HAP-1 (cell line): ENCODE results near the gene PRKCE.
A peak's percentile ranks its signal among the peaks of the same experiment; 100 is the strongest.

Experiments
- DNase-seq, 2 experiments: peaks; one replicate each; pipeline ENCODE4 v3.0.0-alpha.2; 2016 to 2020; ENCODE audit warnings: low spot score in 2 of 2
- H3K27me3 ChIP-seq: fragments of 250-450 bp; sonication (Bioruptor Pico); 2 replicates; pipeline ENCODE4 v1.5.1; 2020; ENCODE audit warnings: low read depth, mild to moderate bottlenecking, moderate library complexity
- H3K36me3 ChIP-seq: fragments of 250-450 bp; sonication (Bioruptor Pico); replicated peaks from 2 replicates; pipeline ENCODE4 v1.5.1; 2020; ENCODE audit warnings: mild to moderate bottlenecking
- H3K4me1 ChIP-seq: fragments of 250-450 bp; sonication (Bioruptor Pico); 2 replicates; pipeline ENCODE4 v1.5.1; 2020; ENCODE audit warnings: mild to moderate bottlenecking
- H3K4me3 ChIP-seq: fragments of 250-450 bp; sonication (Bioruptor Pico); 2 replicates; pipeline ENCODE4 v1.5.1; 2020; ENCODE audit warnings: mild to moderate bottlenecking, moderate library complexity
- H3K9me3 ChIP-seq: fragments of 250-450 bp; sonication (Bioruptor Pico); 2 replicates; pipeline ENCODE4 v1.5.1; 2020; ENCODE audit warnings: mild to moderate bottlenecking, moderate library complexity
- in situ Hi-C: fragments of 300-500 bp; cut with MboI; formaldehyde crosslinking; loops from 3 replicates; pipeline ENCODE4 v1.14.3; 2020; ENCODE audit warnings: low sequenced_read_pairs, inconsistent platforms, mixed read lengths

Gene PRKCE

GRCh38 chr2:45651415-45652089 lies at the start of gene PRKCE:
Gene PRKCE (plus strand): TSS chr2:45651675.
- in situ Hi-C loops, result no loop called here
- peak; percentile 21 to 65 for DNase-seq
- H3K4me1 ChIP-seq, result peaks cover 12% of the 10 kb centered on the region
- peak within 1 kb of the TSS; percentile 59 for H3K4me3 ChIP-seq
- H3K36me3 ChIP-seq, result no peaks in the 10 kb centered on the region
- H3K27me3 ChIP-seq, result no peaks in the 10 kb centered on the region
- H3K9me3 ChIP-seq, result no peaks in the 10 kb centered on the region

- H3K27me3 ChIP-seq, result no peaks in the 10 kb centered on the region
- peaks cover 41% of the 10 kb centered on the region for H3K36me3 ChIP-seq
- DNase-seq, result no peak
- H3K9me3 ChIP-seq, result no peaks in the 10 kb centered on the region
- H3K4me3 ChIP-seq, result no peak overlapping the region
- in situ Hi-C loops, result no loop called here
- H3K4me1 ChIP-seq, result peaks cover 5% of the 10 kb centered on the region
These were observed 48.9 kb upstream of the PRKCE start for GRCh38 chr2:45602624-45603023.

- no peak for DNase-seq
These were observed 46.4 kb upstream of the PRKCE start for GRCh38 chr2:45605116-45605515.

GRCh38 chr2:45606796-45607195 lies 44.7 kb upstream of the PRKCE start:
- Histone ChIP-seq H3K9me3 (no peaks in the 10 kb centered on the region), H3K36me3 (peaks cover 10% of the 10 kb centered on the region), H3K4me1 (peaks cover 13% of the 10 kb centered on the region), H3K27me3 (no peaks in the 10 kb centered on the region), H3K4me3 (no peak overlapping the region)
- DNase-seq, result no peak
- in situ Hi-C loops, result no loop called here

More at GRCh38 chr2:45605116-45605515, 46.4 kb upstream of the PRKCE start:
- H3K27me3 ChIP-seq, result no peaks in the 10 kb centered on the region
- no peak overlapping the region for H3K4me3 ChIP-seq
- H3K9me3 ChIP-seq, result no peaks in the 10 kb centered on the region
- in situ Hi-C loops, result no loop called here
- peaks cover 7% of the 10 kb centered on the region for H3K4me1 ChIP-seq
- H3K36me3 ChIP-seq, result peaks cover 26% of the 10 kb centered on the region

- Histone ChIP-seq H3K4me1 (peaks cover 17% of the 10 kb centered on the region), H3K36me3 (peaks cover 10% of the 10 kb centered on the region), H3K4me3 (no peak overlapping the region), H3K9me3 (no peaks in the 10 kb centered on the region), H3K27me3 (no peaks in the 10 kb centered on the region)
- in situ Hi-C loops, result no loop called here
- DNase-seq, result peak; percentile 27 to 48
These were observed 43.8 kb upstream of the PRKCE start for GRCh38 chr2:45607701-45608100.

GRCh38 chr2:45610281-45611019 lies 41.0 kb upstream of the PRKCE start:
- in situ Hi-C loops, result no loop called here
- peak; percentile 67 to 85 for DNase-seq
- Histone ChIP-seq H3K9me3 (no peaks in the 10 kb centered on the region), H3K36me3 (0 out of 2 replicates have a peak, but pooled peaks cover 4% of the 10 kb centered on the region), H3K27me3 (no peaks in the 10 kb centered on the region), H3K4me3 (peak overlapping the region; percentile 73), H3K4me1 (peaks cover 17% of the 10 kb centered on the region)

GRCh38 chr2:45611020-45611859 lies 40.2 kb upstream of the PRKCE start, which contains the start of gene SRBD1:
Gene SRBD1 (minus strand): TSS chr2:45611267. CDS start chr2:45605441, 5,826 bp downstream.
- peak within 1 kb of the TSS; percentile 73 for H3K4me3 ChIP-seq
- H3K36me3 ChIP-seq, result 0 out of 2 replicates have a peak, but pooled peaks cover 4% of the 10 kb centered on the region
- H3K27me3 ChIP-seq, result no peaks in the 10 kb centered on the region
- no peaks in the 10 kb centered on the region for H3K9me3 ChIP-seq
- in situ Hi-C loops, result no loop called here
- peak; percentile 90 to 96 for DNase-seq
- peaks cover 17% of the 10 kb centered on the region for H3K4me1 ChIP-seq

- DNase-seq, result no peak
- H3K9me3 ChIP-seq, result no peaks in the 10 kb centered on the region
- peaks cover 17% of the 10 kb centered on the region for H3K4me1 ChIP-seq
- H3K4me3 ChIP-seq, result no peak overlapping the region
- 0 out of 2 replicates have a peak, but pooled peaks cover 1% of the 10 kb centered on the region for H3K36me3 ChIP-seq
- no peaks in the 10 kb centered on the region for H3K27me3 ChIP-seq
- in situ Hi-C loops, result no loop called here
These were observed 39.2 kb upstream of the PRKCE start for GRCh38 chr2:45612285-45612684.

- H3K27me3 ChIP-seq, result no peaks in the 10 kb centered on the region
- no peaks in the 10 kb centered on the region for H3K9me3 ChIP-seq
- in situ Hi-C loops, result no loop called here
- peaks cover 17% of the 10 kb centered on the region for H3K4me1 ChIP-seq
- H3K4me3 ChIP-seq, result no peak overlapping the region
- no peaks in the 10 kb centered on the region for H3K36me3 ChIP-seq
- no peak for DNase-seq
These were observed 38.7 kb upstream of the PRKCE start for GRCh38 chr2:45612731-45613130.

GRCh38 chr2:45614330-45614729 lies 37.1 kb upstream of the PRKCE start:
- H3K4me3 ChIP-seq, result no peak overlapping the region
- H3K36me3 ChIP-seq, result no peaks in the 10 kb centered on the region
- H3K4me1 ChIP-seq, result peaks cover 17% of the 10 kb centered on the region
- no peak for DNase-seq
- no peaks in the 10 kb centered on the region for H3K9me3 ChIP-seq
- in situ Hi-C loops, result no loop called here
- H3K27me3 ChIP-seq, result no peaks in the 10 kb centered on the region

GRCh38 chr2:45614871-45615415 lies 36.5 kb upstream of the PRKCE start:
- Histone ChIP-seq H3K4me1 (peaks cover 12% of the 10 kb centered on the region), H3K27me3 (no peaks in the 10 kb centered on the region), H3K36me3 (no peaks in the 10 kb centered on the region), H3K9me3 (no peaks in the 10 kb centered on the region), H3K4me3 (no peak overlapping the region)
- DNase-seq, result no peak
- in situ Hi-C loops, result no loop called here

- peaks cover 4% of the 10 kb centered on the region for H3K4me1 ChIP-seq
- no peak for DNase-seq
- in situ Hi-C loops, result no loop called here
These were observed 34.6 kb upstream of the PRKCE start for GRCh38 chr2:45616658-45617411.

GRCh38 chr2:45617496-45617895 lies 34.0 kb upstream of the PRKCE start:
- Histone ChIP-seq H3K4me3 (no peak overlapping the region), H3K4me1 (no peaks in the 10 kb centered on the region)
- in situ Hi-C loops, result no loop called here

More at GRCh38 chr2:45616658-45617411, 34.6 kb upstream of the PRKCE start:
- Histone ChIP-seq H3K36me3 (no peaks in the 10 kb centered on the region), H3K4me3 (no peak overlapping the region), H3K9me3 (no peaks in the 10 kb centered on the region), H3K27me3 (no peaks in the 10 kb centered on the region)

More at GRCh38 chr2:45617496-45617895, 34.0 kb upstream of the PRKCE start:
- no peak for DNase-seq
- Histone ChIP-seq H3K9me3 (no peaks in the 10 kb centered on the region), H3K27me3 (no peaks in the 10 kb centered on the region), H3K36me3 (no peaks in the 10 kb centered on the region)
